ENCODE data around the gene OR1E1. TPM values are rescaled to one million over a fixed set of nuclear protein-coding genes. Genes with fewer than 3 reads are reported as not detected.
"Not testable (repeated sequence)": the region's sequence is repeated elsewhere in the genome, so short reads cannot be mapped to it uniquely, and the experiment has no call there.

The OR1E1 gene
- total and polyA plus RNA-seq, 8 donors: not detected

DNA sequence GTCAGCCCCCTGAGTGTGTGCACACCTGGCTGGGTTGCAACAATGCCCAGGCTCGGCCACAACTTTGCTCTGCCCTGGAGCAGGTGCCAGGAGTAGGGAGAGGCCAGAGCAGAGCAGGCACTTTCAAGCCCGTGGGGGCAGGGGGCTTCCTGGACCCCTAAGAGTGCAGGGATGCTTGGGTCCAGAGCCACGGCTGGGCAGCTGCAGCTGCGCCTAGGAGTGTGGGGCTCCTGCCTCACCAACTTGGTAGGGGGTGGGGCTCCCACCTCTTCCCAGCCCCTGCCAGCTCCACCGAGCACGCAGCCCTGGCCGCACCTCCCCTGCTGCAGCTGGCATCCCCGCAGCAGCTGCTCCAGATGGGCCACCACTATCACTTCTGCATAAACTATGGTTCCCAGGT, 19.9 kb downstream of the OR1E1 start:
- DNase-seq: peak in 1 of 6 donors; percentile 44
- Histone ChIP-seq H3K4me1 (no peaks in the 10 kb centered on the region), H3K36me3 (no peaks in the 10 kb centered on the region), H3K27ac (no peak overlapping the region), H3K4me3 (no peak overlapping the region), H3K9me3 (no peaks in the 10 kb centered on the region), H3K27me3 (no peaks in the 10 kb centered on the region)
- no peak for FAIRE-seq
- TF ChIP-seq, protein P1, sequence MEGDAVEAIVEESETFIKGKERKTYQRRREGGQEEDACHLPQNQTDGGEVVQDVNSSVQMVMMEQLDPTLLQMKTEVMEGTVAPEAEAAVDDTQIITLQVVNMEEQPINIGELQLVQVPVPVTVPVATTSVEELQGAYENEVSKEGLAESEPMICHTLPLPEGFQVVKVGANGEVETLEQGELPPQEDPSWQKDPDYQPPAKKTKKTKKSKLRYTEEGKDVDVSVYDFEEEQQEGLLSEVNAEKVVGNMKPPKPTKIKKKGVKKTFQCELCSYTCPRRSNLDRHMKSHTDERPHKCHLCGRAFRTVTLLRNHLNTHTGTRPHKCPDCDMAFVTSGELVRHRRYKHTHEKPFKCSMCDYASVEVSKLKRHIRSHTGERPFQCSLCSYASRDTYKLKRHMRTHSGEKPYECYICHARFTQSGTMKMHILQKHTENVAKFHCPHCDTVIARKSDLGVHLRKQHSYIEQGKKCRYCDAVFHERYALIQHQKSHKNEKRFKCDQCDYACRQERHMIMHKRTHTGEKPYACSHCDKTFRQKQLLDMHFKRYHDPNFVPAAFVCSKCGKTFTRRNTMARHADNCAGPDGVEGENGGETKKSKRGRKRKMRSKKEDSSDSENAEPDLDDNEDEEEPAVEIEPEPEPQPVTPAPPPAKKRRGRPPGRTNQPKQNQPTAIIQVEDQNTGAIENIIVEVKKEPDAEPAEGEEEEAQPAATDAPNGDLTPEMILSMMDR (IDR thresholded peaks at IDR 0.05): no peak
- ATAC-seq: no peak
- WGBS, 2 donors: 52 to 72% methylated on average over 8 of the region's 8 CpGs
- intact Hi-C loops (cut with DNase I): no loop called here

DNA sequence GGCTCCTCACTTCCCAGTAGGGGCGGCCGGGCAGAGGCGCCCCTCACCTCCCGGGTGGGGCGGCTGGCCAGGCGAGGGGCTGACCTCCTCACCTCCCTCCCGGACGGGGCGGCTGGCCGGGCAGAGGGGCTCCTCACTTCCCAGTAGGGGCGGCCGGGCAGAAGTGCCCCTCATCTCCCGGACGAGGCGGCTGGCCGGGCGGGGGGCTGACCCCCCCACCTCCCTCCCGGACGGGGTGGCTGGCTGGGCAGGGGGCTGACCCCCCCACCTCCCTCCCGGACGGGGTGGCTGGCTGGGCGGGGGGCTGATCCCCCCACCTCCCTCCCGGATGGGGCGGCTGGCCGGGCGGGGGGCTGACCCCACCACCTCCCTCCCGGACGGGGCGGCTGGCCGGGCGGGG, 27.0 kb downstream of the OR1E1 start:
- H3K27ac ChIP-seq; H3K9me3 ChIP-seq; FAIRE-seq; H3K4me3 ChIP-seq; ATAC-seq; H3K27me3 ChIP-seq; intact Hi-C loops (cut with DNase I); H3K36me3 ChIP-seq; H3K4me1 ChIP-seq: not testable (repeated sequence)
- DNase-seq: peak in 1 of 6 donors; percentile 28
- 88% methylated on average over 29 of the region's 31 CpGs; no CpG with 5 or more reads in 1 of the 2 donors for whole genome bisulfite sequencing, 2 donors

Other genes starting within 250 kb of the OR1E1 start
- not detected for gene OR1A2, start 200.9 kb downstream of the OR1E1 start, total RNA-seq
- not detected for gene OR1A2, start 200.9 kb downstream of the OR1E1 start, polyA plus RNA-seq
- gene OR1A1, start 190.7 kb downstream of the OR1E1 start, total RNA-seq: not detected
- not detected for gene OR1A1, start 190.7 kb downstream of the OR1E1 start, polyA plus RNA-seq
- gene OR3A1, start 100.0 kb downstream of the OR1E1 start, total RNA-seq: under 1 TPM in 1 of 6 donors, not detected in 5; 0.25 TPM
- gene OR3A1, start 100.0 kb downstream of the OR1E1 start, polyA plus RNA-seq: under 1 TPM in 1 of 2 donors, not detected in 1; 0.05 TPM
- gene OR3A2, start 12.1 kb downstream of the OR1E1 start, total RNA-seq: under 1 TPM in 3 of 6 donors, not detected in 3; 0.35 to 0.56 (median 0.46) TPM
- under 1 TPM in 1 of 2 donors, not detected in 1; 0.12 TPM for gene OR3A2, start 12.1 kb downstream of the OR1E1 start, polyA plus RNA-seq
- gene OR3A3, start 13.0 kb upstream of the OR1E1 start, total RNA-seq: not detected
- gene OR3A3, start 13.0 kb upstream of the OR1E1 start, polyA plus RNA-seq: not detected
- not detected for gene OR1E2, start 35.4 kb upstream of the OR1E1 start, total RNA-seq
- gene OR1E2, start 35.4 kb upstream of the OR1E1 start, polyA plus RNA-seq: not detected
- gene SPATA22, start 73.4 kb upstream of the OR1E1 start, total RNA-seq: not detected
- gene SPATA22, start 73.4 kb upstream of the OR1E1 start, polyA plus RNA-seq: under 1 TPM; 0.09 to 0.46 TPM
- 1 to 10 TPM in 1 of 6 donors, under 1 TPM in 5; 0.38 to 1.1 (median 0.69) TPM for gene ASPA, start 77.6 kb upstream of the OR1E1 start, total RNA-seq
- gene ASPA, start 77.6 kb upstream of the OR1E1 start, polyA plus RNA-seq: under 1 TPM; 0.65 to 0.75 TPM
- under 1 TPM; 0.21 to 0.93 (median 0.45) TPM for gene TRPV3, start 159.4 kb upstream of the OR1E1 start, total RNA-seq
- gene TRPV3, start 159.4 kb upstream of the OR1E1 start, polyA plus RNA-seq: under 1 TPM; 0.73 to 0.99 TPM
- 1 to 10 TPM; 1.6 to 4.0 (median 3.1) TPM for gene TRPV1, start 211.0 kb upstream of the OR1E1 start, total RNA-seq
- gene TRPV1, start 211.0 kb upstream of the OR1E1 start, polyA plus RNA-seq: 10 to 100 TPM in 1 of 2 donors, 1 to 10 TPM in 1; 8.1 to 10.2 TPM
- gene SHPK, start 237.8 kb upstream of the OR1E1 start, total RNA-seq: 1 to 10 TPM; 8.0 to 9.8 (median 8.8) TPM
- gene SHPK, start 237.8 kb upstream of the OR1E1 start, polyA plus RNA-seq: 10 to 100 TPM in 1 of 2 donors, 1 to 10 TPM in 1; 7.4 to 10.5 TPM
- gene CTNS, start 238.3 kb upstream of the OR1E1 start, total RNA-seq: 10 to 100 TPM in 5 of 6 donors, 1 to 10 TPM in 1; 9.0 to 14.2 (median 12.4) TPM
- gene CTNS, start 238.3 kb upstream of the OR1E1 start, polyA plus RNA-seq: 10 to 100 TPM; 12.6 to 14.0 TPM